Thyroid gland (tissue), 4 donors: ENCODE measurements around the gene CYFIP2. TPM values are rescaled to one million over a fixed set of nuclear protein-coding genes. Genes with fewer than 3 reads are reported as not detected.

Experiments used
- DNase-seq, 2 donors: peaks; one replicate each; pipeline ENCODE4 v3.0.0-alpha.2; 2019
- H3K27ac ChIP-seq, 3 donors: fragments of 200-600 bp; sonication (generic); 1 replicate in 2 of 3; 2 replicates in 1 of 3; pipeline ENCODE4 v1.5.1; 2016 to 2019; ENCODE audit warnings: mild to moderate bottlenecking in 1 of 3, moderate library complexity in 1 of 3
- H3K27me3 ChIP-seq: fragments of 200-600 bp; sonication (generic); one replicate; pipeline ENCODE4 v1.5.1; 2019
- H3K36me3 ChIP-seq, 2 donors: fragments of 200-600 bp; sonication (generic); one replicate each; pipeline ENCODE4 v1.5.1; 2016 to 2019
- H3K4me1 ChIP-seq, 2 donors: fragments of 200-600 bp; sonication (generic); one replicate each; pipeline ENCODE4 v1.5.1; 2017 to 2019
- H3K4me3 ChIP-seq, 3 donors: fragments of 200-600 bp; sonication (generic); replicated peaks in 1 of 3; 1 replicate in 2 of 3; 2 replicates in 1 of 3; pipeline ENCODE4 v1.5.1; 2016; ENCODE audit warnings: mild to moderate bottlenecking in 1 of 3
- H3K9me3 ChIP-seq: fragments of 200-600 bp; sonication (generic); one replicate; pipeline ENCODE4 v1.5.1; 2017
- CTCF ChIP-seq, 6 experiments: fragments of 200-600 bp in 3 of 6; fragments of 450-650 bp in 3 of 6; sonication (generic) in 3 of 6; IDR thresholded peaks; one replicate each; pipeline ENCODE4 v1.5.1; 2016 to 2019; ENCODE audit warnings: antibody characterized with exemption in 6 of 6, mild to moderate bottlenecking in 2 of 6, inconsistent platforms in 1 of 6, moderate library complexity in 1 of 6
- POLR2A ChIP-seq, 2 donors: fragments of 450-650 bp; IDR thresholded peaks; one replicate each; pipeline ENCODE4 v1.6.1; 2017; ENCODE audit warnings: antibody characterized with exemption in 2 of 2, mild to moderate bottlenecking in 2 of 2, moderate library complexity in 1 of 2
- WGBS, 2 donors: methylation state at CpG; one replicate each; pipeline ENCODE4 v1.1.5; 2017; 5-methylcytosine and 5-hydroxymethylcytosine counted together
- intact Hi-C: fragments of 100-400 bp; cut with DNase I; formaldehyde crosslinking; loops from one replicate; pipeline ENCODE4 v1.15.1; 2023
- total RNA-seq, 4 donors: library from RNA; depleted of rRNA; stranded (reverse); fragments of >200 nt; gene quantifications; one replicate each; pipeline ENCODE4 v1.2.3, GENCODE V29; 2016

CYFIP2 gene
- total RNA-seq, 4 donors from 2014 or later: 18.3 to 73.5 (median 34.6) TPM

GRCh38 chr5:157282150-157282549 lies 16.2 kb downstream of the CYFIP2 start:
- Histone ChIP-seq H3K9me3 (no peaks in the 10 kb centered on the region), H3K27me3 (no peaks in the 10 kb centered on the region), H3K4me3 (no peak overlapping the region), H3K4me1 (no peaks in the 10 kb centered on the region), H3K36me3 (no peaks in the 10 kb centered on the region), H3K27ac (no peak overlapping the region)
- intact Hi-C loops: no loop called here
- DNase-seq: no peak
- TF ChIP-seq POLR2A (IDR thresholded peaks at IDR 0.05): no peak
- TF ChIP-seq CTCF (IDR thresholded peaks at IDR 0.05): no peak

GRCh38 chr5:157283434-157283833 lies 17.5 kb downstream of the CYFIP2 start:
- H3K9me3 ChIP-seq: no peaks in the 10 kb centered on the region
- WGBS, 2 donors: 65 to 74% methylated on average over 3 of the region's 3 CpGs
- no peak for DNase-seq
- no peaks in the 10 kb centered on the region for H3K36me3 ChIP-seq
- no peaks in the 10 kb centered on the region for H3K4me1 ChIP-seq
- H3K27ac ChIP-seq: no peak overlapping the region
- H3K4me3 ChIP-seq: no peak overlapping the region
- no peaks in the 10 kb centered on the region for H3K27me3 ChIP-seq
- intact Hi-C loops: no loop called here
- TF ChIP-seq CTCF (IDR thresholded peaks at IDR 0.05) (no peak), POLR2A (IDR thresholded peaks at IDR 0.05) (no peak)

- intact Hi-C loops: no loop called here
- Histone ChIP-seq H3K4me3 (no peak overlapping the region), H3K9me3 (no peaks in the 10 kb centered on the region), H3K4me1 (no peaks in the 10 kb centered on the region), H3K27ac (no peak overlapping the region), H3K27me3 (no peaks in the 10 kb centered on the region), H3K36me3 (no peaks in the 10 kb centered on the region)
- WGBS, 2 donors: 91 to 97% methylated on average over 6 of the region's 6 CpGs
- DNase-seq: no peak
- TF ChIP-seq POLR2A (IDR thresholded peaks at IDR 0.05): no peak
- TF ChIP-seq CTCF (IDR thresholded peaks at IDR 0.05): no peak
These were observed 18.7 kb downstream of the CYFIP2 start for GRCh38 chr5:157284458-157285212.

GRCh38 chr5:157285310-157286035 lies 19.6 kb downstream of the CYFIP2 start:
- Histone ChIP-seq H3K27me3 (no peaks in the 10 kb centered on the region), H3K36me3 (no peaks in the 10 kb centered on the region), H3K4me1 (no peaks in the 10 kb centered on the region), H3K9me3 (no peaks in the 10 kb centered on the region), H3K4me3 (no peak overlapping the region), H3K27ac (no peak overlapping the region)
- TF ChIP-seq POLR2A (IDR thresholded peaks at IDR 0.05) (no peak), CTCF (IDR thresholded peaks at IDR 0.05) (no peak)
- 91 to 95% methylated on average over 10 of the region's 10 CpGs for WGBS, 2 donors
- intact Hi-C loops: no loop called here
- DNase-seq: no peak

GRCh38 chr5:157286761-157287211 lies 20.9 kb downstream of the CYFIP2 start:
- TF ChIP-seq POLR2A (IDR thresholded peaks at IDR 0.05) (no peak), CTCF (IDR thresholded peaks at IDR 0.05) (no peak)
- DNase-seq: peak; percentile 25 to 70
- 64 to 73% methylated on average over 7 of the region's 7 CpGs for WGBS, 2 donors
- no peaks in the 10 kb centered on the region for H3K36me3 ChIP-seq
- peak overlapping the region in 1 of 3 donors; percentile 49 for H3K27ac ChIP-seq
- H3K27me3 ChIP-seq: no peaks in the 10 kb centered on the region
- intact Hi-C loops: no loop called here
- H3K4me1 ChIP-seq: peaks cover 0 to 4% of the 10 kb centered on the region in 2 donors
- H3K4me3 ChIP-seq: no peak overlapping the region
- no peaks in the 10 kb centered on the region for H3K9me3 ChIP-seq
